ENCODE results near the gene NOS1AP.
"Not testable (repeated sequence)": the region's sequence is repeated elsewhere in the genome, so short reads cannot be mapped to it uniquely, and the experiment has no call there.

The NOS1AP gene

DNA sequence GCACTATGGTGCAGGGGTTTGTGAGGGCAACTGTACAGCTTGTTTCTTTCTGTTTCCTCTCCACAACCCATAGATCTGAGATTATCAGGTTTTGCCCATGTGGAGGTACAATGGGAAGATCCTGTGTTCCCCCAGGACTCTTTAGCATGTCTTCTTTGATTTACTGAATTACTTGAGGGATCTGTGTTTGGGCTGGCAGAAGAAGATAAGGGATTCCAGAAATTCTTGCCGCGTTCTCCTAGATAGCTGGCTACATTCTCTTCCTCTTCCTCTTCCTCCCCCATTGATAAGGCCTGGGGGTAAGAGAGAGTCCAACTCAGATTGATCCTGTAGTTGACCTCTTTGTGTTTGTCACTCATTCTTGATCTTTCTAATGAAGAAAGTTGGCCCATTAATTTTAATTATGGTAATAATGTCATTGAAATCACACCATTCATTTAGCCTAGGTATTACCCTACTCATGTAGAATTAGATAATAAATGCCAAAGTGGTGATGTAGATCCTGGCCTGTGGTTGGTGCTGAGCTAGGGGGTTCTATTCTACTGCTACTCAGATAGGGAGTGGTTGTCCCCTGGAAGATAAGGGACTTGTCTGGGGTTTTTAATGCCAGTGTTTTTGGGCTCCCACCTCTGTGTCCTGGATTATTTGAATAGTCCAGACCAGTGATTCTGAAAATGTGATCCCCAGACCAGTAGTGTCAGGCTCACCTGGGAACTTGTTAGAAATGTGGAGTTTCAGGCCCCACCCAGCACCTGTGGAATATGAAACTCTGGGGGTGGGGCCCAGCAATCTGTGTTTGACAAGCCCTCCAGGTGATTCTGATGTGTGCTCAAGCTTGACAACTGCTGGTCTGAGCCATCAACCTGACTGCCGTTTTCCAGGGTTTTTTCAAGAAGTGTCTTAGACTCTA is 122.2 kb downstream of the NOS1AP start:
- in situ Hi-C loops (cut with MboI; ENCODE audit: low sequenced_read_pairs), result no loop called here

- in situ Hi-C loops (cut with MboI; ENCODE audit: low sequenced_read_pairs), result no loop called here
Observed at GRCh38 chr1:162192306-162192678, 122.8 kb downstream of the NOS1AP start.

DNA sequence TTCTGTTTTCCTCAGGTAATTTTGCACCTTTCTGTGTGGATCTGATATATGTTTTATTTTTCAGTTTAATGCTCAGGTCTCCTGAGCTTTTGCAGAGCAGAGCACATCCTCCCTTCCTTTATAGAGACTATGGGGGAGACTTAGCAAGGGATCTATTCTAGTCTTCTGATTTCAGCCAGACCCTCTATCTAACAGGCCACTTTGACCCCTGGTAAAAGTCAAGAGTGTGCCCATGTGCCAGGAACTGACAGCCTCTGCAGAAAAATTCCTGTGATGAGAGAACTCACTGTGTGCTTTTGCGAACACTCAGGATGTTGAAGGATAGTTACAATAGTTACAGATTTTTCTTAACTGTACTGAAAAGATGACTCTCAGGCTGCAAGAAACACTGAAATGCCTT is 123.3 kb downstream of the NOS1AP start:
- in situ Hi-C loops (cut with MboI; ENCODE audit: low sequenced_read_pairs), result no loop called here

- in situ Hi-C loops (cut with MboI; ENCODE audit: low sequenced_read_pairs), result no loop called here
Observed at GRCh38 chr1:162193221-162193620, 123.7 kb downstream of the NOS1AP start.

DNA sequence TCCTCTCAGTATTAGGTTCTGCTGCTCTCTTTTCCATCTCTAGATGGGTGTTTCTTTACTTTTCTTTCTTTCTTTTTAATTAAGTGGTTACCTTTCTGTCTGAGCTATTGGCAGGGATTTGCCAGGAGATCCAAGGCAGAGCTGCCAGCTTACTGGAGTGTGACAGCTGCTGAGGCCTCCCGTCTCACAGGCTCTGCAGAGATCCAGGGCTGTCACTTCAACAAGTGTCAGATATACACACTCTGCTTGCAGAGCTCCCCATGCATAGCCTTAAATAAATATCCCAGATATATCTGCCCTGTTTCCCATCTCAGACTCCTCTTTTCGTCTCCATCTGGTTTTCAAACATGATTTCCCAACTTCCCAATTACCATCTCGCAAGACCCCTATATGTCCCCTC is 124.3 kb downstream of the NOS1AP start:
- in situ Hi-C loops (cut with MboI; ENCODE audit: low sequenced_read_pairs), result no loop called here

GRCh38 chr1:162195567-162195966 is 126.1 kb downstream of the NOS1AP start:
- in situ Hi-C loops (cut with MboI; ENCODE audit: low sequenced_read_pairs), result no loop called here

GRCh38 chr1:162196387-162196786 is 126.9 kb downstream of the NOS1AP start:
- in situ Hi-C loops (cut with MboI; ENCODE audit: low sequenced_read_pairs), result no loop called here

GRCh38 chr1:162197041-162197531 is 127.6 kb downstream of the NOS1AP start:
- in situ Hi-C loops (cut with MboI; ENCODE audit: low sequenced_read_pairs), result no loop called here

GRCh38 chr1:162197615-162198421 is 128.3 kb downstream of the NOS1AP start:
- in situ Hi-C loops (cut with MboI; ENCODE audit: low sequenced_read_pairs), result no loop called here

GRCh38 chr1:162200096-162200847 is 130.8 kb downstream of the NOS1AP start:
- in situ Hi-C loops (cut with MboI; ENCODE audit: low sequenced_read_pairs), result no loop called here

- in situ Hi-C loops (cut with MboI; ENCODE audit: low sequenced_read_pairs), result not testable (repeated sequence)
Observed at GRCh38 chr1:162201062-162201461, 131.6 kb downstream of the NOS1AP start.

GRCh38 chr1:162204129-162204822 is 134.8 kb downstream of the NOS1AP start:
- in situ Hi-C loops (cut with MboI; ENCODE audit: low sequenced_read_pairs), result no loop called here

DNA sequence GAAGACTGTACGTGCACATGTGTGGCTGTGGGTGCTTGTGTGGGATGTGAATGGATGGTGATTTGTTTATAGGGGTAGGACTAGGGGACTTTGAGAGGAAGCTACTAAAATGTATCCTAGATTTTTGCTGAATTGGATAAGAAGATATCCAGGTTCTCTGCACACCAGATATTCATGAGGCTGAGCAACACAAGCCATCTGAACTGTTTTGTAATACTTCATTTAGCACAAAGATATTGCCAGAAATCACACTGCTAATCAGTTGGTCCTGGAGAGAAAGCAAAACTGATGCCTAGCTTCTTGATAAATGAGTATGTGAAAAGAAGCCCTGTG is 135.3 kb downstream of the NOS1AP start:
- in situ Hi-C loops (cut with MboI; ENCODE audit: low sequenced_read_pairs), result no loop called here

GRCh38 chr1:162206300-162206699 is 136.8 kb downstream of the NOS1AP start:
- in situ Hi-C loops (cut with MboI; ENCODE audit: low sequenced_read_pairs), result no loop called here

DNA sequence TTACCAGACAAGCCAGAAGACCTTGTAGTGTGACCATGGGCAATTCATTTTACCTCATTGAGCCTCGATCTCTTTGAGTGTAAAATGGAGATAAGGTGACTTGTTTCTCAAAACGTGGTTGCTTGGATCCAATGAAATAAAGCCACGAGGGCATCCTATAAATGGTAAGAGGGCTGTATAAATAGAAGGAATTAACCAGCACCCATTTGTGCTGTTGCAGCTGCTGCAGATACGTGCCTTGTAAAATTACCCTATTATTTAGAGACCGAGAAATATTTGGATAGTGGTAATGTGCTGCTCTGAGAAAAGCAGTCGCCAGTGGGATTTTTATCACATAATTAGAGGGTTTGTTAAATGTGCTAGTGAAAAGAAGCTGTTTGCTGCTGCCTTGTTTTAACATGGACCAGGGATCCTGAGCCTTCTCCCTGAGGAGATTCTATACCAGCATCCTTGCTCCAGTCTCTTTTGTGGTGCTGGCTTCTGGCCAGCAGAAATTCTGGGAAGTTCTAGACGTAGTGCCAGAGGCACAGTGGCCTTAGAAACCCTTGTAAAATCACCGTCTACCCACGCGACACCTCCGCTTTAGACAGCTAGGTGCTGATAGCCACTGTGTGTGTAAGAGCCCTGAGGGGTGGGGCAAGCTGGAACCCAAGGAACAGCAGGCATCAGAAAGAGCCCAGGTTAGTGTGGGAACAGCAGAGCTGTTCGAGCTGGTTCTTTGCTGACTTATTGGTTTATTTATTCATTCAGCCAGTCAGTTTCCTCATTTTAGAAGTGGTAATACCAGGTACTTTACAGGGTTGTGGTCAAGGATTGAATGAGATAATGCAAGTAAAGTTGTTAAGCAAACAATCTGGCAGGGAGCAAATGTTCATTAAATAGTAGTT is 137.5 kb downstream of the NOS1AP start:
- in situ Hi-C loops (cut with MboI; ENCODE audit: low sequenced_read_pairs), result no loop called here

DNA sequence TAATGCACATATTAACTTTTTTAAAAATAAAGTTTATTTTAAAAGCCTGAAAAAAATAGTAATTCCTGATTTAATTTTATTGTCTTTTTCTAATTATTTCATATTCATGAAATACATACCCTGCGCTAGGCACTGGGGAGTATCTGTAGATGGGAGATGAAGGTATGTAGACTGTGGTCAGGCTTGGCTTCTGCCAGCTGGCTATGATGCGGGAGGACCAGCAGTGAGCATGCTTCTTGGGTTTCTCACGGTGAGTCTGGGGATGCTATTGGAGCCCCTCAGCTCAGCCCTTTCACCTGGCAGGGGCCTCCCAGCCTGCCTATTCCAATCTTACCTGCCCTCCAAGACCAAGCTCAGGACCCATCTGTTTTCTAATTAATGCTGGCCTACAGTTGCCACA is 138.4 kb downstream of the NOS1AP start:
- in situ Hi-C loops (cut with MboI; ENCODE audit: low sequenced_read_pairs), result no loop called here

DNA sequence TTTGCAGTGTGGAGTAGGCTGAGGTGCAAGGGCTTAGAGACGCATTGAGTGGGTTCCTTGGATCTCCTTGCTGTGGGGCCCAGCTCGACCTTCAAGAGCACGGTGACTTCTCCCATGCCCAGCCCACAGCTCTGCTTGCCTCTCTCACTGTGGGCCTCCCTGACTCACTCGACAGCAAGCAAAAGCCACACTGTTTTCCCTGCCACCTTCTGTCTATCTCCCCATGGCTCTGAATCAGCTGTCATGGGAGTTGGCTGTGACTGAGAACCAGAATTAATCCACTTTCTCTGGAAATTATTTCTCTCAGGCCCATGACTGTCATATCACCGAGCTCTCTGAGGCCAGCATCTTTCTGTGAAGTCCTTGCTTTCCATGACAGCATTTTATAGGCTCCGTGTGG is 140.7 kb downstream of the NOS1AP start:
- in situ Hi-C loops (cut with MboI; ENCODE audit: low sequenced_read_pairs), result no loop called here

DNA sequence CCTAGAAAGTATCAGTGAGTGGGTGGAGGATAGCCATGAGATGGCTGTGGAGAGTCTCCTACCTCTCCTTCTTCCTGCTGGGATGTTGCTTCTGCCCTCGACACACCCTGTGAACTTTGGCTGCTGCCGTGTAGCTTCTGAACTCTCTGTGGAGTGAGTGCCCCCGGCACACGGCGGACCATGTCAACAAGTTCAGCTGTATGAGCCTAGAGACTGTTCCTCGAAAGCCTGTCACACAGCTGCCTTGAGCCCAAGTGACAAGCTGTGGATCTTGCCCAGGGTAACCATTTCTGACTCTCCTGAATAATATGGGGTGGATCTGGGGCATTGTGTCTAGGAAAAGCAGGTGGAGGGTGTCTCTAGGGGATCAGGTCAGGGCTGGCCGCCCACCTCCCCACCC is 143.2 kb downstream of the NOS1AP start:
- in situ Hi-C loops (cut with MboI; ENCODE audit: low sequenced_read_pairs), result no loop called here

DNA sequence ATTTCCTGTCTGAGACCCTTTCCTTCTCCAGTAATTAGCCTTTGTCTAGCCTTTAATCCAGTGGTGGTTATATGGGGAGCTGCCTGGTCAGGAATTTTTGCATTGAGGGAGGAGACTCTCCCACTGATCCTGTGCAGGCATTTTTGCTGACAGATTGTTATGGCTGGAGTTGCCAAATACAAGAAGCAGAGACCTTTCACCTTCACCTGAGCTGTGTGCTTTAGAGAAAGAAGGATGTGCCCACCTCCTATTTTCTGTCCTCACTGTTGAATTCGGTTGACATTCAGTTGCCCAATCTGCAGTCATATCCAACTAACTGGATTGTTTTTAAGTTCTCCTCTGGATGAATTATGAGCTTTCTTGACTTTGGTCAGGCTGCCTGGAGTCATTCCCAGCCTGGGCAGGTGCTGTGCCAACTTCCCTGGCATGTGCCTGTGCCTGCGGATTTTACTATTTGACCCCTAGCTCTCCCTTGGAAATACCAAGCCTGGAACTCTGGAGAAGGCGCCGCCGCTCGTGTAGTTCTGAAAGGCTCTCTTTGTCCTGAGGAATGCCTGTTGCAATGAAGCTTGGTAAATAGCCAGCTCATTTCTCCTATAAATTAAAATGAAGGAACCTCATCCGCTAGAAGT is 143.9 kb downstream of the NOS1AP start:
- in situ Hi-C loops (cut with MboI; ENCODE audit: low sequenced_read_pairs), result no loop called here

All from HL-60/S4 treated with retinoic acid at 250 ng/mL for 4 days and 3 days (cell line).